ENCODE data around the gene BTBD2. TPM values are rescaled to one million over a fixed set of nuclear protein-coding genes. Genes with fewer than 3 reads are reported as not detected.

BTBD2 gene
- polyA plus RNA-seq, 3 donors, result 2.8 to 36.0 (median 3.3) TPM

GRCh38 chr19:2048104-2048958, 32.8 kb upstream of the BTBD2 start:
- no peak for TF ChIP-seq CTCF (IDR thresholded peaks at IDR 0.05)
- Mint-ChIP-seq H3K27me3 (ENCODE audit: low read depth in 3 of 3) (peaks cover 0 to under 1% (median 0%) of the 10 kb centered on the region in 3 donors), H3K36me3 (peaks cover 14 to 31% of the 10 kb centered on the region in 2 donors), H3K4me1 (peaks cover 39% of the 10 kb centered on the region), H3K9me3 (no peaks in the 10 kb centered on the region), H3K4me3 (peak overlapping the region in 1 of 2 donors; percentile 41), H3K27ac (peak overlapping the region in 5 of 7 donors; percentile 54 to 95 (median 69))
- H3K9me3 ChIP-seq (replicated peaks in 1 of 2; ENCODE audit: control insufficient read depth in 1 of 2, insufficient read depth in 1 of 2, low read length in 2 of 2), result no peaks in the 10 kb centered on the region
- H4K20me1 ChIP-seq (ENCODE audit: insufficient read depth, low read length), result peaks cover 73% of the 10 kb centered on the region
- H3K36me3 ChIP-seq (replicated peaks in 1 of 2; ENCODE audit: control insufficient read depth in 1 of 2, insufficient read depth in 2 of 2, low read length in 2 of 2), result peaks cover 43 to 46% of the 10 kb centered on the region in 2 donors
- H3K4me1 ChIP-seq (ENCODE audit: control insufficient read depth in 1 of 2, insufficient read depth in 2 of 2, low read length in 2 of 2), result peaks cover 32 to 47% of the 10 kb centered on the region in 2 donors
- WGBS (ENCODE audit: insufficient coverage), result 95% methylated on average over 12 of the region's 17 CpGs
- H3K27ac ChIP-seq (ENCODE audit: low read depth in 1 of 2, low read length in 2 of 2), result peak overlapping the region; percentile 82 to 95
- peak overlapping the region in 1 of 3 experiments; percentile 97 for H3K4me3 ChIP-seq (replicated peaks in 1 of 3; ENCODE audit: low read depth in 2 of 3, low read length in 3 of 3)
- H3K79me2 ChIP-seq (ENCODE audit: insufficient read depth, low read length), result peaks cover 71% of the 10 kb centered on the region
- no peak overlapping the region for H2AFZ ChIP-seq (ENCODE audit: insufficient read depth, low read depth, low read length, poor library complexity, severe bottlenecking)
- intact Hi-C loops (cut with micrococcal nuclease), result loop anchor here in 1 of 2 donors (10.0 kb wide), 1 partner anchor 154 kb away; no protein-coding TSS in a partner anchor
- no peaks in the 10 kb centered on the region for H3K27me3 ChIP-seq (ENCODE audit: control insufficient read depth in 2 of 2, insufficient read depth in 2 of 2, low read length in 2 of 2)
- peak overlapping the region; percentile 88 for H3K4me2 ChIP-seq (replicated peaks; ENCODE audit: extremely low read depth, low read length, poor library complexity, severe bottlenecking)
- no peak overlapping the region for H3K9ac ChIP-seq (ENCODE audit: insufficient read depth, low read length, poor library complexity, severe bottlenecking)
- no peak for DNase-seq

- intact Hi-C loops (cut with micrococcal nuclease), result loop anchor here in 1 of 2 donors (10.0 kb wide), 1 partner anchor 153 kb away; no protein-coding TSS in a partner anchor
- Histone ChIP-seq H3K4me1 (ENCODE audit: control insufficient read depth in 1 of 2, insufficient read depth in 2 of 2, low read length in 2 of 2) (peaks cover 40 to 55% of the 10 kb centered on the region in 2 donors), H3K27ac (ENCODE audit: low read depth in 1 of 2, low read length in 2 of 2) (peak overlapping the region in 1 of 2 donors; percentile 36), H3K36me3 (replicated peaks in 1 of 2; ENCODE audit: control insufficient read depth in 1 of 2, insufficient read depth in 2 of 2, low read length in 2 of 2) (peaks cover 51 to 54% of the 10 kb centered on the region in 2 donors), H3K9me3 (replicated peaks in 1 of 2; ENCODE audit: control insufficient read depth in 1 of 2, insufficient read depth in 1 of 2, low read length in 2 of 2) (no peaks in the 10 kb centered on the region), H3K27me3 (ENCODE audit: control insufficient read depth in 2 of 2, insufficient read depth in 2 of 2, low read length in 2 of 2) (no peaks in the 10 kb centered on the region), H2AFZ (ENCODE audit: insufficient read depth, low read depth, low read length, poor library complexity, severe bottlenecking) (no peak overlapping the region), H3K79me2 (ENCODE audit: insufficient read depth, low read length) (peaks cover 74% of the 10 kb centered on the region), H3K4me3 (replicated peaks in 1 of 3; ENCODE audit: low read depth in 2 of 3, low read length in 3 of 3) (no peak overlapping the region), H4K20me1 (ENCODE audit: insufficient read depth, low read length) (peaks cover 79% of the 10 kb centered on the region), H3K4me2 (replicated peaks; ENCODE audit: extremely low read depth, low read length, poor library complexity, severe bottlenecking) (no peak overlapping the region), H3K9ac (ENCODE audit: insufficient read depth, low read length, poor library complexity, severe bottlenecking) (no peak overlapping the region)
- Mint-ChIP-seq H3K27ac (peak overlapping the region in 3 of 7 donors; percentile 41 to 59 (median 50)), H3K4me3 (peak overlapping the region in 1 of 2 donors; percentile 20), H3K27me3 (ENCODE audit: low read depth in 3 of 3) (peaks cover 0 to 2% (median 0%) of the 10 kb centered on the region in 3 donors), H3K36me3 (peaks cover 17 to 39% of the 10 kb centered on the region in 2 donors), H3K4me1 (peaks cover 46% of the 10 kb centered on the region), H3K9me3 (no peaks in the 10 kb centered on the region)
- 73% methylated on average over 18 of the region's 22 CpGs for WGBS (ENCODE audit: insufficient coverage)
- no peak for TF ChIP-seq CTCF (IDR thresholded peaks at IDR 0.05)
- peak in 2 of 3 donors; percentile 46 to 65 for DNase-seq
Observed at GRCh38 chr19:2047449-2048103, 32.1 kb upstream of the BTBD2 start.
